HepG2 (cell line): Measurements from ENCODE around the gene CLPTM1. TPM values are rescaled to one million over a fixed set of nuclear protein-coding genes. Genes with fewer than 3 reads are reported as not detected.

ENCODE experiments used
- ARID2 ChIP-seq: sonication (generic); formaldehyde crosslinking; IDR thresholded peaks from 2 replicates; pipeline ENCODE4 v1.8.1; 2022; ENCODE audit warnings: mild to moderate bottlenecking, missing genetic modification reagents, borderline replicate concordance
- CBX1 ChIP-seq: IDR thresholded peaks from one replicate; pipeline ENCODE4 v1.6.1; 2016; ENCODE audit warnings: antibody characterized with exemption, low read depth
- CBX2 ChIP-seq, 2 experiments: fragments of 200-600 bp in 1 of 2; sonication (generic); formaldehyde crosslinking in 1 of 2; IDR thresholded peaks; 2 replicates each; pipeline versions ENCODE4 v1.7.0 to v1.8.1; 2018 to 2022; ENCODE audit warnings: low read depth in 2 of 2, low read length in 1 of 2, mild to moderate bottlenecking in 1 of 2, missing genetic modification reagents in 1 of 2
- DMAP1 ChIP-seq: IDR thresholded peaks from 2 replicates; pipeline ENCODE4 v1.6.1; 2016
- GABPB1 ChIP-seq: IDR thresholded peaks from 2 replicates; pipeline ENCODE4 v1.6.1; 2016; ENCODE audit warnings: mild to moderate bottlenecking, missing genetic modification reagents, moderate library complexity, missing compliant biosample characterization
- GMEB2 ChIP-seq: IDR thresholded peaks from 2 replicates; pipeline ENCODE4 v1.6.1; 2016; ENCODE audit warnings: missing biosample characterization, missing genetic modification reagents, low read depth
- HOXA3 ChIP-seq: sonication (generic); formaldehyde crosslinking; IDR thresholded peaks from 2 replicates; pipeline ENCODE4 v1.5.0; 2020; ENCODE audit warnings: missing genetic modification reagents
- JUND ChIP-seq: sonication (generic); formaldehyde crosslinking; IDR thresholded peaks from 2 replicates; pipeline ENCODE4 v1.8.0; 2022; ENCODE audit warnings: mild to moderate bottlenecking, missing genetic modification reagents
- KDM1A ChIP-seq: IDR thresholded peaks from 2 replicates; pipeline ENCODE4 v1.6.1; 2016; ENCODE audit warnings: missing compliant biosample characterization
- MAFF ChIP-seq: IDR thresholded peaks from 2 replicates; pipeline ENCODE4 v1.6.1; 2011; ENCODE audit warnings: low read depth, low read length, improper control_type of control experiment
- NPAS2 ChIP-seq: sonication (generic); formaldehyde crosslinking; IDR thresholded peaks from 2 replicates; pipeline ENCODE4 v1.8.0; 2022; ENCODE audit warnings: mild to moderate bottlenecking, missing genetic modification reagents, borderline replicate concordance
- PAF1 ChIP-seq: IDR thresholded peaks from 2 replicates; pipeline ENCODE4 v1.6.1; 2016; ENCODE audit warnings: missing genetic modification reagents, missing compliant biosample characterization
- PHB2 ChIP-seq: fragments of 450-650 bp; IDR thresholded peaks from 2 replicates; pipeline ENCODE4 v1.6.1; 2018; ENCODE audit not compliant: partially characterized antibody
- RAD21 ChIP-seq: fragments of 450-650 bp; formaldehyde crosslinking; IDR thresholded peaks from 2 replicates; pipeline ENCODE4 v1.5.0; 2020; ENCODE audit warnings: mild to moderate bottlenecking
- SAP130 ChIP-seq: IDR thresholded peaks from 2 replicates; pipeline ENCODE4 v1.6.1; 2016; ENCODE audit warnings: low read depth
- SIX1 ChIP-seq: sonication (generic); formaldehyde crosslinking; IDR thresholded peaks from 2 replicates; pipeline ENCODE4 v1.4.0; 2020; ENCODE audit warnings: missing genetic modification reagents, borderline replicate concordance
- SOX6 ChIP-seq, 2 experiments: fragments of 450-650 bp in 1 of 2; sonication (generic) in 1 of 2; formaldehyde crosslinking in 1 of 2; IDR thresholded peaks; 2 replicates each; pipeline versions ENCODE4 v1.4.0 to v1.6.1; 2017 to 2020; ENCODE audit warnings: antibody characterized with exemption in 1 of 2, mild to moderate bottlenecking in 1 of 2, missing genetic modification reagents in 1 of 2
- THAP11 ChIP-seq: IDR thresholded peaks from 2 replicates; pipeline ENCODE4 v1.6.1; 2016; ENCODE audit warnings: missing biosample characterization, missing genetic modification reagents
- TRAFD1 ChIP-seq: sonication (generic); formaldehyde crosslinking; IDR thresholded peaks from 2 replicates; pipeline ENCODE4 v1.5.1; 2020; ENCODE audit warnings: missing genetic modification reagents, mild to moderate bottlenecking, borderline replicate concordance
- XBP1 ChIP-seq: sonication (generic); formaldehyde crosslinking; IDR thresholded peaks from 2 replicates; pipeline ENCODE4 v1.5.0; 2020; ENCODE audit warnings: missing genetic modification reagents
- ZFP36L1 ChIP-seq: sonication (generic); formaldehyde crosslinking; IDR thresholded peaks from 2 replicates; pipeline ENCODE4 v1.8.0; 2022; ENCODE audit warnings: mild to moderate bottlenecking, missing genetic modification reagents, moderate library complexity
- ZNF225 ChIP-seq: sonication (generic); formaldehyde crosslinking; IDR thresholded peaks from 2 replicates; pipeline ENCODE4 v1.4.0; 2020; ENCODE audit warnings: mild to moderate bottlenecking, missing genetic modification reagents
- ZNF337 ChIP-seq: sonication (generic); formaldehyde crosslinking; IDR thresholded peaks from 2 replicates; pipeline ENCODE4 v1.5.1; 2020; ENCODE audit warnings: missing genetic modification reagents, low read depth, mild to moderate bottlenecking, borderline replicate concordance
- ZNF354B ChIP-seq: sonication (generic); formaldehyde crosslinking; IDR thresholded peaks from 2 replicates; pipeline ENCODE4 v1.8.0; 2022; ENCODE audit warnings: mild to moderate bottlenecking, missing genetic modification reagents
- ZSCAN5A ChIP-seq: sonication (generic); formaldehyde crosslinking; IDR thresholded peaks from 2 replicates; pipeline ENCODE4 v1.8.0; 2022; ENCODE audit warnings: mild to moderate bottlenecking, missing genetic modification reagents, borderline replicate concordance
- polyA plus RNA-seq, 8 experiments: library from polyadenylated mRNA; depleted of rRNA in 3 of 8; stranded (reverse) in 7 of 8; unstranded in 1 of 8; fragments of >200 nt; fragmentation: Illumina TruSeq in 4 of 8; extraction: Trizol in 4 of 8; gene quantifications; 2 replicates each; pipeline versions ENCODE4 v1.2.1 to v1.2.3, GENCODE V29; 2011 to 2016; ENCODE audit warnings: low read depth in 4 of 8, missing spikeins in 1 of 8, mixed read lengths in 1 of 8; ENCODE audit not compliant: insufficient read depth in 1 of 8
- total RNA-seq, 5 experiments: library from RNA; depleted of rRNA; stranded (reverse); fragments of >200 nt; fragmentation: Illumina TruSeq; extraction: Trizol; gene quantifications; 2 replicates each; pipeline ENCODE4 v1.2.3, GENCODE V29; 2016; ENCODE audit warnings: low read depth in 1 of 5
- TF ChIP-seq, protein P1 (sequence below): sonication (generic); formaldehyde crosslinking; conservative IDR thresholded peaks from 2 replicates; pipeline ENCODE4 v1.8.0; 2022; ENCODE audit warnings: mild to moderate bottlenecking, moderate library complexity, missing genetic modification reagents

CLPTM1 gene
- total and polyA plus RNA-seq, 2 of the 13 experiments (the other 11 are each of a cell fraction or from before 2014, with no cell fraction given), result 34.9 to 42.8 TPM

DNA sequence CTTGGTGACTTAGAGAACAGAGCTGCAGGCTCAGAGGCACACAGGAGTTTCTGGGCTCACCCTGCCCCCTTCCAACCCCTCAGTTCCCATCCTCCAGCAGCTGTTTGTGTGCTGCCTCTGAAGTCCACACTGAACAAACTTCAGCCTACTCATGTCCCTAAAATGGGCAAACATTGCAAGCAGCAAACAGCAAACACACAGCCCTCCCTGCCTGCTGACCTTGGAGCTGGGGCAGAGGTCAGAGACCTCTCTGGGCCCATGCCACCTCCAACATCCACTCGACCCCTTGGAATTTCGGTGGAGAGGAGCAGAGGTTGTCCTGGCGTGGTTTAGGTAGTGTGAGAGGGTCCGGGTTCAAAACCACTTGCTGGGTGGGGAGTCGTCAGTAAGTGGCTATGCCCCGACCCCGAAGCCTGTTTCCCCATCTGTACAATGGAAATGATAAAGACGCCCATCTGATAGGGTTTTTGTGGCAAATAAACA is 30.9 kb upstream of the CLPTM1 start (continued):
- TF ChIP-seq GABPB1 (CRISPR knock-in tag), result peak; percentile 64
- no peak for TF ChIP-seq CBX2 (IDR thresholded peaks at IDR 0.05; ENCODE audit: low read depth, low read length)
- no peak for TF ChIP-seq CBX2 (CRISPR knock-in tag; IDR thresholded peaks at IDR 0.05; ENCODE audit: low read depth)
- peak; percentile 78 for TF ChIP-seq THAP11
- no peak for TF ChIP-seq ZNF354B (CRISPR knock-in tag)
- peak; percentile 75 for TF ChIP-seq KDM1A (CRISPR knock-in tag)
- peak; percentile 70; the same call in 1 of the 2 replicates for TF ChIP-seq SIX1 (CRISPR knock-in tag)
- TF ChIP-seq GMEB2 (CRISPR knock-in tag), result no peak
- TF ChIP-seq, protein P1, sequence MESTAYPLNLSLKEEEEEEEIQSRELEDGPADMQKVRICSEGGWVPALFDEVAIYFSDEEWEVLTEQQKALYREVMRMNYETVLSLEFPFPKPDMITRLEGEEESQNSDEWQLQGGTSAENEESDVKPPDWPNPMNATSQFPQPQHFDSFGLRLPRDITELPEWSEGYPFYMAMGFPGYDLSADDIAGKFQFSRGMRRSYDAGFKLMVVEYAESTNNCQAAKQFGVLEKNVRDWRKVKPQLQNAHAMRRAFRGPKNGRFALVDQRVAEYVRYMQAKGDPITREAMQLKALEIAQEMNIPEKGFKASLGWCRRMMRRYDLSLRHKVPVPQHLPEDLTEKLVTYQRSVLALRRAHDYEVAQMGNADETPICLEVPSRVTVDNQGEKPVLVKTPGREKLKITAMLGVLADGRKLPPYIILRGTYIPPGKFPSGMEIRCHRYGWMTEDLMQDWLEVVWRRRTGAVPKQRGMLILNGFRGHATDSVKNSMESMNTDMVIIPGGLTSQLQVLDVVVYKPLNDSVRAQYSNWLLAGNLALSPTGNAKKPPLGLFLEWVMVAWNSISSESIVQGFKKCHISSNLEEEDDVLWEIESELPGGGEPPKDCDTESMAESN (CRISPR knock-in tag), result peak; percentile 41
- TF ChIP-seq ZNF225 (CRISPR knock-in tag), result no peak
- peak; percentile 96 for TF ChIP-seq SAP130
- TF ChIP-seq JUND (CRISPR knock-in tag), result peak; percentile 96
- TF ChIP-seq MAFF, result no peak
- TF ChIP-seq ZNF337 (CRISPR knock-in tag), result no peak
- TF ChIP-seq ZFP36L1 (CRISPR knock-in tag), result peak; percentile 51; the same call in 1 of the 2 replicates
- TF ChIP-seq NPAS2 (CRISPR knock-in tag), result no peak
- TF ChIP-seq HOXA3, result peak; percentile 91
- peak; percentile 75; the same call in 1 of the 2 replicates for TF ChIP-seq PAF1 (CRISPR knock-in tag)
- 0 out of 2 replicates have a peak, but pooled peaks have one; percentile 24 for TF ChIP-seq ZSCAN5A (CRISPR knock-in tag)
- no peak for TF ChIP-seq PHB2
- peak; percentile 76 for TF ChIP-seq RAD21 (CRISPR knock-in tag)
- no peak for TF ChIP-seq SOX6 (IDR thresholded peaks at IDR 0.05)
- peak; percentile 96 for TF ChIP-seq SOX6 (CRISPR knock-in tag; IDR thresholded peaks at IDR 0.05)
- peak; percentile 90 for TF ChIP-seq DMAP1 (CRISPR knock-in tag)
- no peak for TF ChIP-seq XBP1
- TF ChIP-seq CBX1, result no peak
- TF ChIP-seq TRAFD1, result no peak
- 0 out of 2 replicates have a peak, but pooled peaks have one; percentile 39 for TF ChIP-seq ARID2
